HG02884 (cell line): ENCODE measurements around the gene APOO.

ENCODE experiments used
- ATAC-seq: cut with Tn5 transposase; IDR thresholded peaks from one replicate; pipeline ENCODE4 v1.9.1; 2021; ENCODE audit warnings: mild to moderate bottlenecking, moderate library complexity; ENCODE audit not compliant: unreplicated experiment

APOO gene

GRCh38 chrX:23788946-23789345 lies 118.8 kb downstream of the APOO start:
- no peak for ATAC-seq

- ATAC-seq = no peak
Observed at GRCh38 chrX:23788521-23788920, 119.2 kb downstream of the APOO start.

- ATAC-seq = no peak
Observed at GRCh38 chrX:23787745-23788118, 120.0 kb downstream of the APOO start.

- no peak for ATAC-seq
Observed at GRCh38 chrX:23786268-23786815, 121.4 kb downstream of the APOO start.

- ATAC-seq = no peak
Observed at GRCh38 chrX:23785580-23785979, 122.2 kb downstream of the APOO start.

- ATAC-seq = no peak
Observed at GRCh38 chrX:23784470-23785331, 123.0 kb downstream of the APOO start.

- ATAC-seq = no peak
Observed at GRCh38 chrX:23783589-23784469, 123.9 kb downstream of the APOO start.
